HEK293 (cell line): ENCODE measurements around the gene CCDC78.
A peak's percentile ranks its signal among the peaks of the same experiment; 100 is the strongest.
"Not testable (repeated sequence)": the region's sequence is repeated elsewhere in the genome, so short reads cannot be mapped to it uniquely, and the experiment has no call there.

Source experiments
- CTCF ChIP-seq: fragments of 450-650 bp; formaldehyde crosslinking; IDR thresholded peaks from 2 replicates; pipeline ENCODE4 v1.5.1; 2016; ENCODE audit warnings: missing biosample characterization, missing genetic modification characterization
- MZF1 ChIP-seq: fragments of 450-650 bp; formaldehyde crosslinking; IDR thresholded peaks from 2 replicates; pipeline ENCODE4 v1.5.1; 2017; ENCODE audit warnings: missing biosample characterization, missing genetic modification characterization, borderline replicate concordance
- REST ChIP-seq: fragments of 450-650 bp; formaldehyde crosslinking; IDR thresholded peaks from 2 replicates; pipeline ENCODE4 v1.5.1; 2016; ENCODE audit warnings: missing biosample characterization, missing genetic modification characterization
- TCF7L2 ChIP-seq: IDR thresholded peaks from 2 replicates; pipeline ENCODE4 v1.6.1; 2011; ENCODE audit warnings: low read depth, mild to moderate bottlenecking, inconsistent platforms, low read length, moderate library complexity, borderline replicate concordance
- ZBTB21 ChIP-seq: fragments of 450-650 bp; formaldehyde crosslinking; IDR thresholded peaks from 2 replicates; pipeline ENCODE4 v1.5.1; 2017; ENCODE audit warnings: missing biosample characterization, missing genetic modification characterization
- ZFP37 ChIP-seq: fragments of 450-650 bp; formaldehyde crosslinking; IDR thresholded peaks from 2 replicates; pipeline ENCODE4 v1.5.1; 2016; ENCODE audit warnings: missing biosample characterization, missing genetic modification characterization
- ZNF19 ChIP-seq: fragments of 450-650 bp; formaldehyde crosslinking; IDR thresholded peaks from 2 replicates; pipeline ENCODE4; 2016; ENCODE audit warnings: missing biosample characterization, missing genetic modification characterization, low read depth
- ZNF221 ChIP-seq: fragments of 450-650 bp; formaldehyde crosslinking; IDR thresholded peaks from 2 replicates; pipeline ENCODE4 v1.5.1; 2017; ENCODE audit warnings: missing biosample characterization, missing genetic modification characterization, borderline replicate concordance
- ZNF639 ChIP-seq: fragments of 450-650 bp; formaldehyde crosslinking; IDR thresholded peaks from 2 replicates; pipeline ENCODE4 v1.5.1; 2016; ENCODE audit warnings: missing biosample characterization, missing genetic modification characterization
- ZNF830 ChIP-seq: fragments of 450-650 bp; IDR thresholded peaks from 2 replicates; pipeline ENCODE4 v1.5.0; 2018; ENCODE audit warnings: missing biosample characterization, missing genetic modification characterization, low read depth, mild to moderate bottlenecking, moderate library complexity

- not testable (repeated sequence) for TF ChIP-seq REST; ZNF221 (tag by site-specific recombination); MZF1 (tag by site-specific recombination); ZNF19 (tag by site-specific recombination); TCF7L2; ZNF830 (tag by site-specific recombination); ZFP37 (tag by site-specific recombination)
- TF ChIP-seq CTCF (peak; percentile 73), ZNF639 (tag by site-specific recombination) (peak; percentile 74; the same call in 1 of the 2 replicates), ZBTB21 (tag by site-specific recombination) (0 out of 2 replicates have a peak, but pooled peaks have one; percentile 19)
Observed at GRCh38 chr16:712740-713250, 13.4 kb downstream of the CCDC78 start.
